Pulmonary artery endothelial cell (primary cell): ENCODE results near the gene PIM2. TPM values are rescaled to one million over a fixed set of nuclear protein-coding genes. Genes with fewer than 3 reads are reported as not detected.

Experiments
- DNase-seq: peaks from one replicate; pipeline ENCODE4 v3.0.0-alpha.2; 2011; ENCODE audit warnings: low read depth, low spot score
- total RNA-seq: library from RNA; depleted of rRNA; stranded (reverse); fragments of >200 nt; gene quantifications from 2 replicates; pipeline ENCODE4 v1.2.3, GENCODE V29; 2014

Gene PIM2
- 5.5 and 6.3 TPM in 2 replicates for total RNA-seq

DNA sequence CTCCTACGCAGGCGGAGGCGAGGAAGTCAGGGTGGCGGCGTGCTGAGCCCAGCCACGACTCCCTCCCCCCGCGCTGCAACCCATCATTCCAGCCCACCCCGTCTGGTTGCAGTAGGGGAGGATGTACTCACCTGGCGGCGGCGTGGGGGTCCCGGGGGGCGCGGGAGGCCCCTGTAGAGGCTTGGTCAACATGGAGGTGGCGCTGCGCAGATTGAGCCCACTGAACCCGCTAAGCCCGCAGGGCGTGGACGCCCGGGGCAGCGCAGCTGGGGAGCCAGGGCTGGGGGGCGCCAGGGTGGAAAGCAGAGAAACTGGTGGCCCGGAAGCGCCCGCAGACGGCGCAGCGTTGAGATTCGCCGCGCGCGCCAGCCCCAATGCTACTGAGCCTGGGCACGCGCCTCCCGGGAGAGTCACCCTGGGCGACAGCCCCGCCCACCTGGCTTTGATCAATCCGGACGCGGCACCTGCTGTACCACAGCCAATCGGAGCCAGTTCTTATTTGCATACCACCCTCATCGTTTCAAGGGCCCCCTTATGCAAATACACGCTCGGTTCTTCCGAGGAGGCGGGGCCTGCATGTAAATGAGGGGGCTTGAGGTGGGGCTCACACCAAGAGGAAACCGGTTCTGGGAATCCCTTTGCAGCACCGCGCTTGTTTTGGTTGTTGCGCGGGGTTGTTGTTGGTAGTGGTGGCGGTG lies at the start of gene PIM2:
PIM2 (minus strand) TSS at position 382 of the 698 bp plus-strand sequence; CDS start at position 192, 190 bp downstream.
- DNase-seq: peak; percentile 49

DNA sequence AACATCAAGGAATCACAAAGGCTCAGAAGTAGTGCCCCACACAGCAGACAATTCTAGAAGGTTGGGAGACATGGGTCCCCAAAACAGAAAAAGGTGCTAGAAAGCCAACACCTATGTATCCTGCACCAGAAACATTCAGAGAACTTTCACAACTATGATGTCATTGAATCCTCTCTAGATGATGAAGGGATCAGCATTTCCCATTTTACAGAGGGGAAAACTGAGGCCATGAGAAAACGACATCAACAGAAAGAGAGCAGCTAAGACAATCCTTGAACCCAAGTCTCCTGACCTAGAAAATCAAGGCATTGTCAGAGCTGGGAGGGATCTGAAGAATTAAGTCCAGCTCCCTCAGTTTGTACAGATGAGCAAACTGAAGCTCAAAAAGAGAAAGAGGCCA lies 49.6 kb upstream of the PIM2 start:
- no peak for DNase-seq

DNA sequence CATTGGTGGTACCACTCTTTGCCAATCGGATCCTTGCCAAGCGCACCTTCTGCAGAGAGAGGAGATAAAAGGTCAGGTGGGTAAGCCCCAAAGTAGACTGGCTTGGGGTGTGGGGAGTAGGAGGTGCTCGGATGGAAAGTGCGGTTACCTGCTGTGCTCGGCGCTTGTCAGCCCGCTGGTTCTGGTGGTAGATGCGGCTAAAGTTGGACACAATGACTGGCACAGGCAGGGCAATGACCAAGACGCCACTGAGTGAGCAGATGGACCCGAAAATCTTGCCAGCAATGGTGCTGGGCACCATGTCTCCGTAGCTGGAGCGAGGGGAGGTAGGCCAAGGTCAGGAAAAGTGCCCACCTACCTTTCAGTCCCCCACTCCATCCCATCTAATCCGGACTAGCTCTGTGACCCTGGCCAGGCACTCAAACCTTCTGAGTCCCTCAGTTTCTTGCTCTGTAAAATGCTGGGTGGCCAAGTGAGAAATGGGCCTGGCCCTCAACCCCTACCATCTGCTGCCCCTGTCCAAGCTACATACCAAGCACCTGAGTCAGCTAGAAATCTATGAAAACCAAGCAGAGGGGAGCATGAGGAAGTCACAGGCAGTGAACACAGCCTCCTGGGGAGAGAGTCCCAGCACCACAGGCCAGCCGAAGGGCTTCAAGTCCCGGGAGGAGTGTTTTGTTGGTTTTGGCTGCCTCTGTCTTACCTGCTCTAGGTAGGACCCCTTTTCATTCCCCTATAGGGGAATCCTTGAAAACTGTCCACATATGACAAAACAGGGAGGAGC lies 48.2 kb upstream of the PIM2 start:
- no peak for DNase-seq

DNA sequence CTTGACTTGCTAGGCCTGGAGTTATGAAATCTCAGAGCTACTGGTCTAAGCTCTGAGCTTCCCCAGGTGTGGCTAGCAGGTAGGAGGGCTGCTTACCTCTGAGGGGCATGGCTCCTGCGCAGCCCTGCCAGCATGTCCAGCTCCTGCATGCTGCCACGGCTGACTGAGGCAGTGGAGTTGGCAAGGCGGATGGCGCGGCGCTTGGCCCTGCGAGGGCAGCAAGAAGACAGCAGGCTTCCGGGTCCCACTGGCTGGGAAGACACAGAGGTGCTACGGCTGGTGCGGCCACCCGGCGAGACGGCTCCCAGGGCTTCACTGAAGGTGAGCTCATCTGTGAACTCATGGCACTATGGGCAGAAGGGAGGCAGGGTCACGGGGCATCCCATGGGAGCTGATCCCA lies 47.1 kb upstream of the PIM2 start:
- no peak for DNase-seq

DNA sequence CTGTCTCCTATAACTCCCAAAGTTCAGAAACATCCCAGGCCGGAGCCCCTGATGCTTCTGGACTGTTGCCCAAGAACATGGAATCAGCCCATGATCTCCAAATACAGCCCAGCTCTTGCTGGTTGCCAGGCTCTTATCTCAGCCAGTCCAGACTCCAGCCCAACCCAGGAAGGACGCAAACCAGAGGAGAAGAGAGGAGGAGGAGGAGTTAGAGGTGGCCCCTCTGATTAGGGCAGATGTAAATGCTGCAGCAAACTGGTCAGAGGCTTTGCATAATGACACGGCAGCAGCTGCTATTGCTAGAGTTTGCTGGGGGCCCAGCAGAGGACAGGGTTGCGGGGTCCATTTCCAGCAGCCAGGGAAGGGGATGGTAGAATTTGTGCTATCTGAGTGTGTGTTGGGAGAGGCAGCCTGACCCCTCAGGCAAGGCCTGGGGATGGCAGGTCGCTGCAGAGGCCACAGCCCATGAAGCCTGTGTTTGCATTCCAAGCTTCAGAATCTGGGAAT lies 42.8 kb upstream of the PIM2 start:
- DNase-seq: no peak

DNA sequence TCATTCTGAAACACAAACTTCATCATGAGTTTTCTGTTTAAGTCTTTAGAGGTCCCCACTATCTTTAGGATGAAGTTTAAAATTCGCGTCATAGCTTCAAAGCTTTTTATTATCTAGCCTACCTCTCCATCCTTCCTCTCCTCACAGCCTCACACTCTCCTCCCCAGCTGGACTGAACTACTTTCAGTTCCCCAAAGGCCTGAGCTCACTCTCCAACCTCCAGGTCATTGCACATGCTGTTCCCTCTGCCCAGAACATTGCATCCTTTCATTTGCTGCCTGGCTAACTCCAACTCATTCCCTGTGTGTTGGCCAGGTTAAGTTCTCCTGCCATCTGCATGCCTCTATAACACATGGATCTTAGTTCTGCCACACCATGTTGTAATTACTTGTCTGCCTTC lies 41.5 kb upstream of the PIM2 start:
- DNase-seq: no peak

DNA sequence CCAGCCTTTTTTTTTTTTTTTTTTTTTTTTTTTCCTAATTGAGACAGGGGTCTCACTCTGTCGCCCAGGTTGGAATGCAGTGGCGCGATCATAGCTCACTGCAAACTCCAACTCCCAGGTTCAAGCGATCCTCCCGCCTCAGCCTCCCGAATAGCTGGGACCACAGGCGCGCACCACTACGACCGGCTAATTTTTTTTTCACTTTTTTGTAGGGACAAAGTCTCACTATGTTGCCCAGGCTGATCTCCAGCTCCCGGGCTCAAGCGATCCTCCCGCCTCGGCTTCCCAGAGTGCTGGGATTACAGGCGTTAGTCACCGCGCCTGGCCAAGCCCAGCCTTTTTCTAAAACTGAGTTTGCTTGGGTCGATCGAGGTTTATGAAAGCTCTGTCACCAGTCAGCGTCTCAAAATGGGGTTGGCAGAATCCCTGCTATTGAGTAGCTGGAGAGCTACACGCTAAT lies 39.8 kb upstream of the PIM2 start:
- no peak for DNase-seq

DNA sequence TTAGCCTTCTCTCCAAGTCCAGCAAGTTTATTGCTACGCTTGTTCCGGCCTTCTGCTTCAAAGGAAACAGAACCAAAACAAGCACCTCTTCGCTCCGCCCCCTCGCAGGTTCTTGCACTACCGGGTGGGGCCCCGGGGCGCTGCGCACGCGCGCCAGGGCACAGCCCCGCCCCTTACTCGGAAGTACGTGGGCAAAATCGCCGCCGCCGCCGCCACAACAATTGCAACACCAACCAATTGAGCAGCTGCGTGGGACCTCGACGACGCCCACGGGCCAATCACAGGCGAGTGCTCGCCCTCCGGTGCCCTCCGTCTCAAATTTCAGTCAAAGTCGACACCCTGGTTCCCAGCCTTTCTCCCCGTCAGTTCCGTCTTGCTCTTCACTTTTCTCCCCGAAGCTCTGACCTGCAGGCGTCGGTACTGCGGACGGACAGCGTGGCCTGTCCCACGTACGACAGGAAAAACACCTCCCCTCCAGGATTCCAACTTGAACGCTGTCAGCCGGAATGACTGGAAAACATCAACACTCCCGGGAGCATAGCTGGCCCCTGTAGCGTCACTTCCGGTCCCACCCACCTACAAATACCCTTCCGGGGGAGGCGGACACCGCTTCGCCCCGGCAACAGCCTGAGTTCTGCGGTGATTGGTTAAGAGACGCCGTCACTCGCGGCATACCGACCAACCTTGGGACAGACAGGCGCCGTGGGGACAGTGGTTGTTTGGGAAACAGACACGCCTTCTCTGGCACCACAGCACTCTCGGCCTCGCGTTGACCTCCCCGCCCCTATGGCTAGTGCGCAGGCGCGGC lies 39.2 kb upstream of the PIM2 start:
- DNase-seq: peak; percentile 92

DNA sequence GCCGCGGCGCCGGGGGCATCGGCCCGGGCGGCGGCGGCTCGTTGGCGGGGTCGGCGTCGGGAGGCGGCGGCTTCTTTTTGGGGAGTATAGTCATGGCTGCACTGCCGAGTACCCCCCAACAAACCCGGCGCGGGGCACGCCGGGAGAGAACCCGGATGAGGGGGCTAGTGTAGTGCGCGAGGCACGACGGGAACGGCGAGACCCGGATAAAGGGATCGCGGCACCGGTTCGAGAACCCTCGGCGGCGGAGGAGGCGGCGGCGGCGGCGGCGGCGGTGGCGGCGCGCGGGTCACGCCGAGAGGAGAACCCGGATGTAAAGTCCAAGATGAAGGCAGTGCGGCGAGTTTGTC lies 38.6 kb upstream of the PIM2 start, which contains the start of gene OTUD5:
OTUD5 (minus strand) TSS at position 131 of the 350 bp plus-strand sequence; CDS start at position 94, 37 bp downstream.
- DNase-seq: no peak

DNA sequence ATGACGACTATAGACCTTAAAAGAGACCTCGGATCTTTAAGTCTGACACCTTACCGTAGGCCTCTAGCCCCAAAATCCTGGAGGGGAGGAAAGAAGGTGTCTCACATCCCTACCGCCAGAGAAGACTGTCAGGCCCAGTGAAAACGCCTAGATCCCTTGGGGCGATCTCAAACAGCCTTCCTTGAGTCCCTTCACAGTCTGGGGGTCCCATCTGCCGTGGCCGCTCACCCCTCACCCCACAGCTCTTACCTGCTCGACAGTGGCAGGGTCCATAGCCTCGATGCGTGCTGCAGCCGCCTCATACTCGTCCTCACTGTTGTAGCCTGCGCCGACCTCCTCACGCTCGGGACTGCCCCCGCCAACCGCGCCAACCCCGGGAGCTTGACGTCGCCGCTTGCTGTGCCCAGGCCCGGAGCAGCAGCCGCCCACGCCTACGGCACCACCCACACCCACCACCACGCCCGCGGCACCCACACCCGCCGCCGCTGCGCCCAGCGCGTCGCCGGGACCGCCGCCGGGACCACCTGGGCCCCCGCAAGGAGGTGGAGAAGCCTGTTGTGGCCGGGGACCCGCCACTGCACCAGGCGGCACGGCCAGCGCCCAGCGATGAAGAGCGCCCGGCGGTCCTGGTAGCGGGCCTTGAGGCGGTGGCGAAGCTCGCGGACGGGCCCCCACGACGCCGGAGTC lies 38.0 kb upstream of the PIM2 start:
- no peak for DNase-seq

DNA sequence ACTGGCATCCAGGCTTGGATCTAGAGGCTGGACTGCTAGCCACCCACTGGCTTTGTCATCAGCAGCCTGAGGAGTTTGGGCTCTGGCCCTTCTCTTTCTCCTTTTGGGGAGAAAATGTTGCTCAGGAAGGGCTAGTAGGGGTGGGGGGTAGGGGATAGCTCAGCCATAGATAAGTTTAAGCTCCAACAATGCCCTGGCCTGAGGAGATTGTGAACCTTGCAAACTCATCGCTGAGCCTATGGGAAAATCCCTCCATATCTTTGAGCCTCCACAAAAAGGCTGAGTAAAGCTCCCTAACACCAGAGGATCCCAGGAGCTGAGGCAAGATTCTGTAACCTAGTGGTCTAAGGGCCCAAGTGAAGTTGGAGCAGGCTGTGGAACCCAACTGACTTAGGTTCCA lies 29.8 kb upstream of the PIM2 start:
- no peak for DNase-seq

DNA sequence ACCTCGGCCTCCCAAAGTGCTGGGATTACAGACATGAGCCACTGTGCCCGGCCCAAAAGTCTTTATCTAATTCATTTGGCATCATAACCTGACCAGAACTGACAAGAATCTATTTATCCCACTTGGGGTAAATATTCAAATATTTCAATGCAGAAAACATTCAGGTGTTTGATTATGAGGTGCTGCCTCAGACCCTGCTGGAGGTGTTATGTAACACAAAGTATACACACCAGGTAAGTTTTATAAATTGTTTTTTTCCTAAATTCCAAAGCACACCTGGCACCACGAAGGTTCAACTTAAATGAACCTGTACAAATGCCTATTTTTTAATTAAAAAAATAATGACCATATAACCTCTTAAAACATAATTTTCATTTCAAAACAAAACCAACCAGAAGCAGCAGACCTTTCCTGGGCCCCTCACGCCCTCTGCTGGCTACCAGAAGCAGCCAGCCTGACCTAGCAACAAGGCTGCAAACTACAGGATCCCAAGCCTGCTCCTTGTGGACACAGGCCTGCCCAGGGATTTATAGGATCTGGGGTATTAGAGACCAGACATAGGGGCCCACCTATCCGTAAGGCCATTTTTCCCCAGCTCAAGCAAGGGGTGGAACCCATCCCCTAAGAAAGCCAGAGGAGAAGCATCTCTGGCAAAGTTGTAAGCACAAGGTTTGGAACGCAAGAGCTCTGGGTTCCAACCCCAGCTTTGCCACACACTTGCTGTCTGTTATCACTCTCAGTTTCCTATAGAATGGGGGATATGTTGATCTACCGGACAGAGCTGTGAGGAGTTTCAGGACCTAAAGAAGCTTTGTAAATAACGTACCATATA lies 26.9 kb upstream of the PIM2 start:
- DNase-seq: no peak

DNA sequence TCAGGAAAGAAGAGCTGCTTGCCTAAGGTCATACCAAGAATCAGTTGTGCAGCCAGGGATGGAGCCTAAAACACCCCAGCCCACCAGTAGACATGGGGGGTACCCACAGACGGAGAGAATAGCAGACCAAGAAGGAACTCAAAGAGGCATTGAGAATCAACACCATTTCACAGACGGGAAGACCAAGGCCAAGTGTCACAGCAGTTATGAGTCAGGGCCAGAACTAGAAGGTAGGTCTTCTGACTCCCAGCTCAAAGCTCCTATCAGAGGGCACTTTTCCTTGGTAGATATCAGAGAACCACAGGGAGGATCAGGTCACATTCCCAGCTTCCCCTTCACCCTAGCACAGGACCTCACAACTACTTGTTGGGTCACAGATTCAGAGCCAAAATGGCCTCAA lies 24.1 kb upstream of the PIM2 start:
- DNase-seq: no peak

DNA sequence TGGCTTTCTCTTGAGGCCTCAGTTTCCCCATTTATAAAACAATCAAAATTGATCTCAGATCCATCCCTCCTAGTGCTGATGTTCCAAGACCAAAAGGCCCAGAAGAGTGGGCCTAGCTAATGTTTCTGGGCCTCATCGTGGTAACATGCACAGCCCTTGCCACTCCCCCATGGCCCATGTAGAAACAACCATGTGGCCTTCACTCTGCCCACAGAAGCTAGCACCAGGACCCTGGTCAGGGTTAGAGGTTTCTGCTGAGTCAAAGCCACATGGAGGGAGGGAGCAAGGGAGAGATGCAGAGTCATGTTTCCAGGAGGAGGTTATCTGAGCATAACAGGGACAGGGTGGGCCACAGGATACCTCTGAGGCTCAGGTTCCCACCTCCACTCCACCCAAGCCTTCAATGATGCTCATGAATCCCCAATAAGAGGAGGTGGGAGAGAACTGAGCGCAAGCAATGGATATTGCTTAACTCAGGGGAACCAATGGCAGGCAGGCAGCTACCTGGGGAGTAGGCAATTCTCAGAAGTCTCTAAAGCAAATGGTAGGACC lies 21.7 kb upstream of the PIM2 start:
- DNase-seq: no peak

DNA sequence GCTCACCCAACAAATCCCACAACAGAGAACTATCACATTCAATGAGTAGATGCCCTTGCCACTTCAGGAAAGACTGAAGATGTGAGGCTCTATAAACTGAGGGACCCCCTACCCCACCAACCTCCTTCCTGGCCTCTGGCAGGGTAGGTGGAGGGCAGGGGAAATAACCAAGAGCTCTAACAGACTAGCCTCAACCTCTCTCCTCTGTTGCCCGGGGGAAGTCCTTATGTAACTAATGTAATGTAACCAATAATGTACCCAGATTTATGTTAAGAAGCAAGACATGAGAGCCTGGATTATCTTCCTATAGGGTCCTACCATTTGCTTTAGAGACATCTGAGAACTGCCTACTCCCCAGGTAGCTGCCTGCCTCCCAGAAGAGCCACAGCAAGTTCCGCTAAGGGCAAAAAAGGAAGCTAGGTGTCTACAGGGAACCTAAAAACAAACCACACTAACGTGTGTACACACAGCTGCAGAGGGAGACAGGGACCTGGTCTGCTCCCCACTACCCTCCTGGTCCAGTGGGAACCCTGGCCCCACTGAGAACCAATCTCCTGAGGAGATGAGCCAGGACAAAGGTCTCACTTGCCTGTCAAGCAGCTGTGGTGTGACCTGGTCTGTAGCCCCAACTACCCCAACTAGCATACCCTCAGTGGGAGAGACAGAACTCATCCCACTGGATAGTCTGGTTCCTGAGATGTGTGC lies 20.9 kb upstream of the PIM2 start:
- DNase-seq: no peak

DNA sequence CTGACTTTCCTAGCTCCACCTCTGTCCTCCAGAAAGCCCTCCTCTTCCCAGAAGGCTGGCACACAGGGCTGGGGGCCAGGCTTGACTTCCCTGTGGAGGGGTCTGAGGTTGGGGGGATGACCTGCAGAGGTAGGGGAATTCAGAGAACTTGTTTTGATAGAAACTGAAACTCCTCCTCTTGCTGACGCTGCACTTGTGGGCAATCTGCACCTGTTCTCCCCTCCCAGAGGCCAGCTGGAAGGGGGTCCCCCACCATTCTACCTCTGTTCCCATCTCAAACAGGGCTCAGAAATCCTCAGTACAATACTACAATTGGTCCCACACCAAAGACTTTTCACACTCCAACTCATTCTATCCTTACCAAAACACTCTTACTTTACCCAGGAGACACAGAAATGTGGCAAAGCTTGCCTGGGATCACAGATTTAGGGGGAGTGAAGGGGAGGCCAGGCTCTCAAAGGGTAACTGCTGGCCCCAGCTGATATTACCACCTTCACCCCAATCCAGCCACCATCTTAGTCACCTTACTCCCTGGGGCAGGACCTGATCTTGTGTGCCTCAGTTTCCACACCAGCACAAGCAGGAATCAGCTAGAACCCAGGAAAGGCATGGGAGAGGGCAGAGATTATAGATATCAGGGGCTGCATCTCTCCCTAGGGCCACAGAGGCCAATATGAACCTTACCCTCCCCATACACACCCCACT lies 20.0 kb upstream of the PIM2 start:
- DNase-seq: no peak

DNA sequence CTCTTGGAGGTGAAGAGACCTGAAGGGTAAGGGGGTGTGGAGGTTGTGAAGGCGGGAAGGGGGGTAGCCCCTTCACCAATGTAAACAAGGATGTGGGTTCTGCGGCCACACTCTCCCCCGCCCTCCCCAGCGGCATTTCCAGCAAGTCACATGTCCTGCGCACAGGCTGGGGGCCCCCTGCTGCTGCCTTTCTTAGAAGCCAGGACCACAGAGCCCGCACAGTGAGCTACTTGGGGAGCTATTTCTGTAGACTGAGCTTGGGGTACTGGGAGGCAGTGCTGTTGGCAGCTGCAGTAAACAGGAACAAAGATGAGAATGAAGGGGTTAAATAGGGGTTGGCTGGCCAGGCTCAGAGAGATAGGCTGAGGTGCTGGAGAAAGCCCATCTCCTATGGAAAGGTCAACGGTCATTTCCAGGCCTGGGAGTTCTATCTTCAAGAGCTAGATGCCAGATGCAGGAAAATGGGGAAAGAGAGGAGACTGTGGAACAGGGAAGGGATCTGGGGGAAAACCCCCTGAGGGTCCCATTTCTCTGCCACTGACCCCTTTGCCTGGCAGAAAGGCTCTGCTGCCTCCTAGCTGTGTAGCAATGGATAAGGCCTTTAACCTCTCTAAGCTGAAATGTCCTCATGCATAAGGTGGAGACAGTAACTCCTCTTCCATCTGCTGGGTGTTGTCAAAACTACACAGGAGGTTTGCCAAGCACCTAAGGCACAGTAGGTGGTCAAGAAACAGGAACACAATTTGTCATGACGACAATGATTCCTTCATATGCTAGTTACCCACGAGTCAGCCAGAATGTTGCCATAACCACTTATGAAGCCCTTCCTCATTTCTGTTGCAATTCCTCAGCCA lies 18.5 kb upstream of the PIM2 start:
- no peak for DNase-seq
